Prostate gland (tissue), 2 donors: ENCODE data around the gene STC2.

Experiments
- POLR2A ChIP-seq: fragments of 450-650 bp; IDR thresholded peaks from one replicate; pipeline ENCODE4 v1.6.1; 2016; ENCODE audit warnings: antibody characterized with exemption, mild to moderate bottlenecking
- POLR2AphosphoS5 ChIP-seq: sonication (generic); formaldehyde crosslinking; IDR thresholded peaks from one replicate; pipeline ENCODE4 v1.6.1; 2017; ENCODE audit warnings: antibody characterized with exemption
- TF ChIP-seq, protein P1 (sequence below), 4 experiments: fragments of 200-600 bp in 2 of 4; fragments of 450-650 bp in 2 of 4; sonication (generic) in 2 of 4; IDR thresholded peaks; 1 replicate in 3 of 4; 2 replicates in 1 of 4; pipeline ENCODE4 v1.5.1; 2016 to 2019; ENCODE audit warnings: antibody characterized with exemption in 4 of 4, mild to moderate bottlenecking in 2 of 4, moderate library complexity in 2 of 4

DNA sequence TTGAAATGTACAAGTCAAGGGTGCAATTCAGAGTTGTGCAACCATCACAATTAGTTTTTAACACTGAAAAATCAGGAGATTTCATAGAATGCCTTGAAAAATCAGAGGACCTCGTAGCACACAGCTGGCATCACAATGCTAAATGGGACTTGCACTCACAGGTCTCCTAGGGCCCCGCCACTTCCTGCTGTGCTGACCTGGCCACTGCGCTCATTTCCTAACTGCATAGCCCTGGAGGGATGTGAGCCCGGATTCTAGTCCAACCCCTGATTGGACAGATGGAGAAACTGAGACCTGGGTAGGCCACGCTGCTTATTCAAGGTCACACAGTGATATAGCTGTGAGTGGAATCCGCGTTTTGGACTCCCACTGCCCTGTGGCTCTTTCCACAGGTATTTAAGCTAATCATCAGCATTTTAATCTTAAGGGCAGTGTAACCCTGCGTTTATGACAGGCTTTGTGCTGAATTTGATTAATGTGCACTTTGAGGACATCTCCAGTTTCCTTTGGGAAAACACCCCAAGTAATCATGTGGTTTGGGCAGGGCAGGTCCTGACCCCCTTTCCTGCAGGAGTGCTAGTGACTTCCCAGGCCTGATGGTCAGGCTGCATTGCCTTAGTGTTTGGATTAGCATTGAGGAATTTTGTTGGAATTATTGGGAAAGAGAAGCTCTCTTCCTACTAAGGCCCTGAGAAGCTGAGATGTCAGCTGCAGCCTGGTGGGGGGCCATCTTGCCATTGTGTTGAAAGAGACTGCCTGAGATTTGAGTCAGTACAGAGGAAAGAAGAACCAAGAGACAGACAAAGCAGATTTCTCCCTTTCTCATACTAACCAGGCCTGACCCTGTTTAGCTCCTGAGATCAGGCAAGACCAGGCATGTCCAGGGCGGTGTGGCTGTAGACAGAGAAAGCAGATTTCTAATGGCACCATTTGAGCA is 36.2 kb downstream of the STC2 start:
- TF ChIP-seq, protein P1, sequence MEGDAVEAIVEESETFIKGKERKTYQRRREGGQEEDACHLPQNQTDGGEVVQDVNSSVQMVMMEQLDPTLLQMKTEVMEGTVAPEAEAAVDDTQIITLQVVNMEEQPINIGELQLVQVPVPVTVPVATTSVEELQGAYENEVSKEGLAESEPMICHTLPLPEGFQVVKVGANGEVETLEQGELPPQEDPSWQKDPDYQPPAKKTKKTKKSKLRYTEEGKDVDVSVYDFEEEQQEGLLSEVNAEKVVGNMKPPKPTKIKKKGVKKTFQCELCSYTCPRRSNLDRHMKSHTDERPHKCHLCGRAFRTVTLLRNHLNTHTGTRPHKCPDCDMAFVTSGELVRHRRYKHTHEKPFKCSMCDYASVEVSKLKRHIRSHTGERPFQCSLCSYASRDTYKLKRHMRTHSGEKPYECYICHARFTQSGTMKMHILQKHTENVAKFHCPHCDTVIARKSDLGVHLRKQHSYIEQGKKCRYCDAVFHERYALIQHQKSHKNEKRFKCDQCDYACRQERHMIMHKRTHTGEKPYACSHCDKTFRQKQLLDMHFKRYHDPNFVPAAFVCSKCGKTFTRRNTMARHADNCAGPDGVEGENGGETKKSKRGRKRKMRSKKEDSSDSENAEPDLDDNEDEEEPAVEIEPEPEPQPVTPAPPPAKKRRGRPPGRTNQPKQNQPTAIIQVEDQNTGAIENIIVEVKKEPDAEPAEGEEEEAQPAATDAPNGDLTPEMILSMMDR (IDR thresholded peaks at IDR 0.05) = no peak
- no peak for TF ChIP-seq POLR2AphosphoS5
- TF ChIP-seq POLR2A = no peak
